Gastrocnemius medialis (tissue), 4 donors: Measurements from ENCODE around the gene EVC. TPM values are rescaled to one million over a fixed set of nuclear protein-coding genes. Genes with fewer than 3 reads are reported as not detected.

Experiments used
- ATAC-seq, 2 donors: fragments of 150-250 bp; one replicate each; pipeline ENCODE4 v1.9.1; 2016
- DNase-seq, 2 donors: peaks; one replicate each; pipeline ENCODE4 v3.0.0-alpha.2; 2019
- H3K27ac ChIP-seq, 4 donors: fragments of 200-600 bp; sonication (generic); 1 replicate in 1 of 4; 2 replicates in 3 of 4; pipeline ENCODE4 v1.5.1; 2016 to 2018; ENCODE audit warnings: mild to moderate bottlenecking in 2 of 4, moderate library complexity in 1 of 4
- H3K27me3 ChIP-seq, 3 donors: fragments of 200-600 bp; sonication (generic) in 2 of 3; 1 replicate in 1 of 3; 2 replicates in 2 of 3; pipeline versions ENCODE4 v1.5.1 to v1.6.0; 2016 to 2019; ENCODE audit warnings: mild to moderate bottlenecking in 1 of 3, moderate library complexity in 1 of 3
- H3K36me3 ChIP-seq, 2 donors: fragments of 200-600 bp; sonication (generic) in 1 of 2; one replicate each; pipeline ENCODE4 v1.5.1; 2017 to 2018
- H3K4me1 ChIP-seq, 2 donors: fragments of 200-600 bp; sonication (generic) in 1 of 2; one replicate each; pipeline ENCODE4 v1.5.1; 2016 to 2017; ENCODE audit warnings: mild to moderate bottlenecking in 2 of 2
- H3K4me3 ChIP-seq, 4 donors: fragments of 200-600 bp; sonication (generic) in 3 of 4; 1 replicate in 1 of 4; 2 replicates in 3 of 4; pipeline ENCODE4 v1.5.1; 2016 to 2019; ENCODE audit warnings: mild to moderate bottlenecking in 2 of 4
- H3K9me3 ChIP-seq, 3 donors: fragments of 200-600 bp; sonication (generic) in 2 of 3; 1 replicate in 1 of 3; 2 replicates in 2 of 3; pipeline ENCODE4 v1.5.1; 2016 to 2019
- CTCF ChIP-seq, 5 experiments: fragments of 450-650 bp in 3 of 5; fragments of 200-600 bp in 2 of 5; sonication (generic) in 2 of 5; IDR thresholded peaks in 4 of 5; conservative IDR thresholded peaks in 1 of 5; 1 replicate in 4 of 5; 2 replicates in 1 of 5; pipeline ENCODE4 v1.5.1; 2016 to 2019; ENCODE audit warnings: antibody characterized with exemption in 5 of 5, mild to moderate bottlenecking in 3 of 5, moderate library complexity in 3 of 5
- POLR2A ChIP-seq, 2 donors: fragments of 450-650 bp; IDR thresholded peaks; one replicate each; pipeline ENCODE4 v1.6.1; 2017; ENCODE audit warnings: antibody characterized with exemption in 2 of 2, mild to moderate bottlenecking in 2 of 2, moderate library complexity in 2 of 2
- in situ Hi-C, 4 donors: fragments of 200-750 bp; cut with MboI; loops; one replicate each; pipeline versions ENCODE4 v1.15.0 to v1.8.0; 2017; ENCODE audit warnings: low sequenced_read_pairs in 4 of 4
- intact Hi-C: fragments of 100-400 bp; cut with DNase I; formaldehyde crosslinking; loops from one replicate; pipeline ENCODE4 v1.15.1; 2023; ENCODE audit warnings: low total_unique reads
- total RNA-seq, 4 donors: library from RNA; depleted of rRNA; stranded (reverse); fragments of >200 nt; gene quantifications; one replicate each; pipeline versions ENCODE4 v1.1.0 to v1.2.3, GENCODE V29; 2016

The EVC gene
- total RNA-seq, 4 donors from 2014 or later = 1.5 to 9.8 (median 2.0) TPM

GRCh38 chr4:5757091-5757490 is 46.1 kb downstream of the EVC start:
- no peaks in the 10 kb centered on the region for H3K9me3 ChIP-seq
- no peak for TF ChIP-seq POLR2A (IDR thresholded peaks at IDR 0.05)
- in situ Hi-C loops = no loop called here
- H3K36me3 ChIP-seq = no peaks in the 10 kb centered on the region
- no peaks in the 10 kb centered on the region for H3K27me3 ChIP-seq
- intact Hi-C loops = no loop called here
- H3K4me1 ChIP-seq = no peaks in the 10 kb centered on the region
- no peak for ATAC-seq
- no peak for DNase-seq
- H3K4me3 ChIP-seq = no peak overlapping the region
- no peak overlapping the region for H3K27ac ChIP-seq

- H3K36me3 ChIP-seq = no peaks in the 10 kb centered on the region
- TF ChIP-seq CTCF (IDR thresholded peaks at IDR 0.05 in 4 of 5, conservative IDR thresholded peaks at IDR 0.05 in 1 of 5) (no peak), POLR2A (IDR thresholded peaks at IDR 0.05) (no peak)
- DNase-seq (no peak), ATAC-seq (no peak)
- no peaks in the 10 kb centered on the region for H3K9me3 ChIP-seq
- H3K4me1 ChIP-seq = no peaks in the 10 kb centered on the region
- intact Hi-C loops = no loop called here
- no peak overlapping the region for H3K4me3 ChIP-seq
- in situ Hi-C loops = no loop called here
- no peaks in the 10 kb centered on the region for H3K27me3 ChIP-seq
- H3K27ac ChIP-seq = no peak overlapping the region
Observed at GRCh38 chr4:5757536-5757935, 46.5 kb downstream of the EVC start.

- H3K4me3 ChIP-seq = no peak overlapping the region
- no peaks in the 10 kb centered on the region for H3K9me3 ChIP-seq
- intact Hi-C loops (no loop called here), in situ Hi-C loops (no loop called here)
- no peaks in the 10 kb centered on the region for H3K36me3 ChIP-seq
- no peaks in the 10 kb centered on the region for H3K4me1 ChIP-seq
- no peaks in the 10 kb centered on the region for H3K27me3 ChIP-seq
- H3K27ac ChIP-seq = no peak overlapping the region
- no peak for DNase-seq
- no peak for ATAC-seq
- no peak for TF ChIP-seq POLR2A (IDR thresholded peaks at IDR 0.05)
- TF ChIP-seq CTCF (IDR thresholded peaks at IDR 0.05 in 4 of 5, conservative IDR thresholded peaks at IDR 0.05 in 1 of 5) = no peak
Observed at GRCh38 chr4:5757954-5758353, 47.0 kb downstream of the EVC start.

- no peak overlapping the region for H3K27ac ChIP-seq
- no peaks in the 10 kb centered on the region for H3K4me1 ChIP-seq
- ATAC-seq (no peak), DNase-seq (no peak)
- H3K36me3 ChIP-seq = no peaks in the 10 kb centered on the region
- H3K4me3 ChIP-seq = no peak overlapping the region
- no peaks in the 10 kb centered on the region for H3K9me3 ChIP-seq
- TF ChIP-seq CTCF (IDR thresholded peaks at IDR 0.05 in 4 of 5, conservative IDR thresholded peaks at IDR 0.05 in 1 of 5) (no peak), POLR2A (IDR thresholded peaks at IDR 0.05) (no peak)
- in situ Hi-C loops = no loop called here
- intact Hi-C loops = no loop called here
- H3K27me3 ChIP-seq = no peaks in the 10 kb centered on the region
Observed at GRCh38 chr4:5758741-5759140, 47.7 kb downstream of the EVC start.

GRCh38 chr4:5759236-5760075 is 48.5 kb downstream of the EVC start:
- Histone ChIP-seq H3K4me3 (no peak overlapping the region), H3K27me3 (no peaks in the 10 kb centered on the region), H3K27ac (no peak overlapping the region), H3K36me3 (no peaks in the 10 kb centered on the region), H3K4me1 (no peaks in the 10 kb centered on the region), H3K9me3 (no peaks in the 10 kb centered on the region)
- intact Hi-C loops = no loop called here
- TF ChIP-seq CTCF (IDR thresholded peaks at IDR 0.05 in 4 of 5, conservative IDR thresholded peaks at IDR 0.05 in 1 of 5) (no peak), POLR2A (IDR thresholded peaks at IDR 0.05) (no peak)
- ATAC-seq = no peak
- in situ Hi-C loops = no loop called here
- DNase-seq = no peak
